ENCODE measurements around the gene PNISR.

GRCh38 chr6:99390896-99391295, 34.2 kb downstream of the PNISR start:
- TF ChIP-seq CTCF (IDR thresholded peaks at IDR 0.05) (no peak), POLR2A (IDR thresholded peaks at IDR 0.05) (no peak)

Measured in lower leg skin (tissue), 3 donors.